HG03432 (cell line): ENCODE data around the gene TGFBR1.

ENCODE experiments used
- ATAC-seq: cut with Tn5 transposase; IDR thresholded peaks from one replicate; pipeline ENCODE4 v1.9.1; 2021; ENCODE audit warnings: mild to moderate bottlenecking, moderate library complexity; ENCODE audit not compliant: unreplicated experiment

The TGFBR1 gene

GRCh38 chr9:99105152-99106043 is 485 bp downstream of the TGFBR1 start:
- ATAC-seq = peak; percentile 67

GRCh38 chr9:99106044-99106375 is 1.1 kb downstream of the TGFBR1 start:
- no peak for ATAC-seq

- ATAC-seq = no peak
These were observed 2.5 kb downstream of the TGFBR1 start for GRCh38 chr9:99107421-99107820.

- ATAC-seq = no peak
These were observed 3.2 kb downstream of the TGFBR1 start for GRCh38 chr9:99108131-99108530.

- no peak for ATAC-seq
These were observed 4.6 kb downstream of the TGFBR1 start for GRCh38 chr9:99109522-99109921.

- ATAC-seq = no peak
These were observed 8.0 kb downstream of the TGFBR1 start for GRCh38 chr9:99112750-99113413.

- no peak for ATAC-seq
These were observed 8.6 kb downstream of the TGFBR1 start for GRCh38 chr9:99113414-99114048.

GRCh38 chr9:99114049-99114440 is 9.1 kb downstream of the TGFBR1 start:
- ATAC-seq = no peak

GRCh38 chr9:99114846-99115500 is 10.1 kb downstream of the TGFBR1 start:
- no peak for ATAC-seq

GRCh38 chr9:99116003-99116411 is 11.1 kb downstream of the TGFBR1 start:
- ATAC-seq = no peak

- peak; percentile 98 for ATAC-seq
These were observed 14.0 kb downstream of the TGFBR1 start for GRCh38 chr9:99118782-99119466.

- ATAC-seq = no peak
These were observed 15.2 kb downstream of the TGFBR1 start for GRCh38 chr9:99119976-99120655.

GRCh38 chr9:99121604-99122003 is 16.7 kb downstream of the TGFBR1 start:
- no peak for ATAC-seq

GRCh38 chr9:99124534-99125255 is 19.8 kb downstream of the TGFBR1 start:
- ATAC-seq = no peak

- no peak for ATAC-seq
These were observed 20.5 kb downstream of the TGFBR1 start for GRCh38 chr9:99125446-99125845.

GRCh38 chr9:99126312-99126711 is 21.4 kb downstream of the TGFBR1 start:
- no peak for ATAC-seq

- ATAC-seq = peak; percentile 34
These were observed 22.6 kb downstream of the TGFBR1 start for GRCh38 chr9:99127356-99128132.

GRCh38 chr9:99128133-99128406 is 23.2 kb downstream of the TGFBR1 start:
- peak; percentile 40 for ATAC-seq

- no peak for ATAC-seq
These were observed 24.2 kb downstream of the TGFBR1 start for GRCh38 chr9:99129091-99129490.
